ENCODE results near the gene SIRT5.

The SIRT5 gene

DNA sequence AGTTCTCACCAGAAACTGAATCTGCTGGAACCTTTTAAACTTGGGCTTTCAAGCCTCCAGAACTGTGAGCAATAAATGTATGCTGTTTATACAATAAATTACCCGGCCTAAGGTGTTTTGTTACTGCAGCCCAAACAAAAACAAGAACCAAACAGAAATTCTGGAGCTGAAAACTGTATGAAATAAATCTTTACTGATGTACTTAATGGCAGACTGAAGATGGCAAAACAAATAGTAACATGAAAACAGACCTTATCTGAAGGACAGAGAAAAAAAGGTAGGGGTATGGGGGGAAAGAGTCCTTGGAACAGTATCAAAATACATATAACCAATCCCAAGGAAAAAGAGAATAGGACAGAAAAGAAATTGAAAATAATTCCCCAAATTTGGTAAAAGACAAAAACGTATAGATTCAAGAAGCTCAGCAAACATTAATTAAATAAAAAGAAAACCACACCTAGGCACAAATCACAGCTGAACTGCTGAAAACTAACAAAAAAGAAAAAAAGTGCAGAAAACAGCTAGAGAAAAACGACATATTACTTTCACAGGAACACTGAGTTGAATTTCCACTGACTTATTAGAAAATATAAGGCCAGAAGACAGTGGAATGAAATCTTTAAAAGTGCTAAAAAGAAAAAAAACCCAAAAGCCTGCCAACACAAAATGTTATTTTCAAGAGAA lies 88.4 kb downstream of the SIRT5 start:
- Histone ChIP-seq H3K27ac (ENCODE audit: extremely low read depth, low read depth, low read length) (no peak overlapping the region), H3K4me3 (ENCODE audit: low read depth, low read length) (no peak overlapping the region), H3K36me3 (ENCODE audit: control insufficient read depth in 2 of 2, insufficient read depth in 1 of 2, low read length in 2 of 2) (no peaks in the 10 kb centered on the region), H3K9me3 (ENCODE audit: control insufficient read depth, insufficient read depth, low read depth, low read length) (no peaks in the 10 kb centered on the region), H3K4me1 (ENCODE audit: control insufficient read depth, insufficient read depth, low read length) (peaks cover 27% of the 10 kb centered on the region)
- POLR2A ChIA-PET = no interaction called here
- CTCF ChIA-PET = interaction anchor here (0.5 to 0.6 kb wide), 2 partner anchors 11 to 96 kb away, joined by 3 to 4 read pairs; no protein-coding TSS in a partner anchor
- TF ChIP-seq ZNF266 (tag by site-specific recombination; IDR thresholded peaks at IDR 0.05; ENCODE audit: low read depth) = peak; percentile 88
- TF ChIP-seq FEZF1 (tag by site-specific recombination; IDR thresholded peaks at IDR 0.05) = peak; percentile 51; the same call in 1 of the 2 replicates
- TF ChIP-seq, protein P1, sequence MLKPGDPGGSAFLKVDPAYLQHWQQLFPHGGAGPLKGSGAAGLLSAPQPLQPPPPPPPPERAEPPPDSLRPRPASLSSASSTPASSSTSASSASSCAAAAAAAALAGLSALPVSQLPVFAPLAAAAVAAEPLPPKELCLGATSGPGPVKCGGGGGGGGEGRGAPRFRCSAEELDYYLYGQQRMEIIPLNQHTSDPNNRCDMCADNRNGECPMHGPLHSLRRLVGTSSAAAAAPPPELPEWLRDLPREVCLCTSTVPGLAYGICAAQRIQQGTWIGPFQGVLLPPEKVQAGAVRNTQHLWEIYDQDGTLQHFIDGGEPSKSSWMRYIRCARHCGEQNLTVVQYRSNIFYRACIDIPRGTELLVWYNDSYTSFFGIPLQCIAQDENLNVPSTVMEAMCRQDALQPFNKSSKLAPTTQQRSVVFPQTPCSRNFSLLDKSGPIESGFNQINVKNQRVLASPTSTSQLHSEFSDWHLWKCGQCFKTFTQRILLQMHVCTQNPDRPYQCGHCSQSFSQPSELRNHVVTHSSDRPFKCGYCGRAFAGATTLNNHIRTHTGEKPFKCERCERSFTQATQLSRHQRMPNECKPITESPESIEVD (tag by site-specific recombination; IDR thresholded peaks at IDR 0.05) = peak; percentile 74
- TF ChIP-seq ZNF596 (tag by site-specific recombination; IDR thresholded peaks at IDR 0.05) = no peak
- peak; percentile 12; the same call in 1 of the 2 replicates for TF ChIP-seq ZXDB (tag by site-specific recombination; IDR thresholded peaks at IDR 0.05)

DNA sequence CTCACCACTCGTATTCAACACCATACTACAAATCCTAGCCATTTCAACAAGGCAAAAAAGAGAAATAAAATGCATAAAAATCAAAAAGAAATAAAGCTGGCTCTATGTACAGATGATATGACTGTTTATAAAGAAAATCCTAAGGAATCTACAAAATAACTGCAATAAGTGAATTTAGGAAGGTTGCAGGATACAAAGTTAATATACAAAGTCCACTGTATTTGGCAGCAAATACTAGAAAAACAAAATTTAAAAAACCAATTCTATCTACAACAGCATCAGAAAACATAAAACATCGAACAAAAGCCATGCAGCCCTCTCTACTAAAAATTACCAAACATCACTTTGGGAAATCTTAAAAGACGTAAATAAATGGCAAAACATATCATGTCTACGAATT lies 89.6 kb downstream of the SIRT5 start:
- no peak overlapping the region for H3K4me3 ChIP-seq (ENCODE audit: low read depth, low read length)
- TF ChIP-seq, protein P2, sequence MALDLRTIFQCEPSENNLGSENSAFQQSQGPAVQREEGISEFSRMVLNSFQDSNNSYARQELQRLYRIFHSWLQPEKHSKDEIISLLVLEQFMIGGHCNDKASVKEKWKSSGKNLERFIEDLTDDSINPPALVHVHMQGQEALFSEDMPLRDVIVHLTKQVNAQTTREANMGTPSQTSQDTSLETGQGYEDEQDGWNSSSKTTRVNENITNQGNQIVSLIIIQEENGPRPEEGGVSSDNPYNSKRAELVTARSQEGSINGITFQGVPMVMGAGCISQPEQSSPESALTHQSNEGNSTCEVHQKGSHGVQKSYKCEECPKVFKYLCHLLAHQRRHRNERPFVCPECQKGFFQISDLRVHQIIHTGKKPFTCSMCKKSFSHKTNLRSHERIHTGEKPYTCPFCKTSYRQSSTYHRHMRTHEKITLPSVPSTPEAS (tag by site-specific recombination; IDR thresholded peaks at IDR 0.05) = no peak
- TF ChIP-seq, protein P3, sequence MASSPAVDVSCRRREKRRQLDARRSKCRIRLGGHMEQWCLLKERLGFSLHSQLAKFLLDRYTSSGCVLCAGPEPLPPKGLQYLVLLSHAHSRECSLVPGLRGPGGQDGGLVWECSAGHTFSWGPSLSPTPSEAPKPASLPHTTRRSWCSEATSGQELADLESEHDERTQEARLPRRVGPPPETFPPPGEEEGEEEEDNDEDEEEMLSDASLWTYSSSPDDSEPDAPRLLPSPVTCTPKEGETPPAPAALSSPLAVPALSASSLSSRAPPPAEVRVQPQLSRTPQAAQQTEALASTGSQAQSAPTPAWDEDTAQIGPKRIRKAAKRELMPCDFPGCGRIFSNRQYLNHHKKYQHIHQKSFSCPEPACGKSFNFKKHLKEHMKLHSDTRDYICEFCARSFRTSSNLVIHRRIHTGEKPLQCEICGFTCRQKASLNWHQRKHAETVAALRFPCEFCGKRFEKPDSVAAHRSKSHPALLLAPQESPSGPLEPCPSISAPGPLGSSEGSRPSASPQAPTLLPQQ (tag by site-specific recombination; IDR thresholded peaks at IDR 0.05) = no peak
- TF ChIP-seq ZNF768 (tag by site-specific recombination; IDR thresholded peaks at IDR 0.05) (no peak), RBAK (tag by site-specific recombination; IDR thresholded peaks at IDR 0.05) (no peak), ZNF530 (tag by site-specific recombination; IDR thresholded peaks at IDR 0.05; ENCODE audit: low read depth) (no peak)
- TF ChIP-seq, protein P4, sequence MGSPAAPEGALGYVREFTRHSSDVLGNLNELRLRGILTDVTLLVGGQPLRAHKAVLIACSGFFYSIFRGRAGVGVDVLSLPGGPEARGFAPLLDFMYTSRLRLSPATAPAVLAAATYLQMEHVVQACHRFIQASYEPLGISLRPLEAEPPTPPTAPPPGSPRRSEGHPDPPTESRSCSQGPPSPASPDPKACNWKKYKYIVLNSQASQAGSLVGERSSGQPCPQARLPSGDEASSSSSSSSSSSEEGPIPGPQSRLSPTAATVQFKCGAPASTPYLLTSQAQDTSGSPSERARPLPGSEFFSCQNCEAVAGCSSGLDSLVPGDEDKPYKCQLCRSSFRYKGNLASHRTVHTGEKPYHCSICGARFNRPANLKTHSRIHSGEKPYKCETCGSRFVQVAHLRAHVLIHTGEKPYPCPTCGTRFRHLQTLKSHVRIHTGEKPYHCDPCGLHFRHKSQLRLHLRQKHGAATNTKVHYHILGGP (tag by site-specific recombination; IDR thresholded peaks at IDR 0.05) = no peak
- H3K4me1 ChIP-seq (ENCODE audit: control insufficient read depth, insufficient read depth, low read length) = peaks cover 27% of the 10 kb centered on the region
- H3K9me3 ChIP-seq (ENCODE audit: control insufficient read depth, insufficient read depth, low read depth, low read length) = no peaks in the 10 kb centered on the region
- H3K36me3 ChIP-seq (ENCODE audit: control insufficient read depth in 2 of 2, insufficient read depth in 1 of 2, low read length in 2 of 2) = no peaks in the 10 kb centered on the region
- no peak overlapping the region for H3K27ac ChIP-seq (ENCODE audit: extremely low read depth, low read depth, low read length)
- ChIA-PET POLR2A (interaction anchor here (0.9 kb wide), 1 partner anchor 14 kb away, joined by 3 read pairs; no protein-coding TSS in a partner anchor), CTCF (no interaction called here)

All from HEK293 (cell line).